ENCODE measurements around the gene ISG20L2.

The ISG20L2 gene

GRCh38 chr1:156689953-156690674 is 38.5 kb downstream of the ISG20L2 start:
- no peak for DNase-seq (ENCODE audit: low spot score)

GRCh38 chr1:156689035-156689952 is 39.3 kb downstream of the ISG20L2 start:
- peak; percentile 86 for DNase-seq (ENCODE audit: low spot score)

GRCh38 chr1:156684227-156684782 is 44.3 kb downstream of the ISG20L2 start:
- DNase-seq (ENCODE audit: low spot score) = peak; percentile 64

- no peak for DNase-seq (ENCODE audit: low spot score)
Measured at GRCh38 chr1:156682166-156682890, 46.2 kb downstream of the ISG20L2 start.

- no peak for DNase-seq (ENCODE audit: low spot score)
Measured at GRCh38 chr1:156681196-156681960, 47.2 kb downstream of the ISG20L2 start.

DNA sequence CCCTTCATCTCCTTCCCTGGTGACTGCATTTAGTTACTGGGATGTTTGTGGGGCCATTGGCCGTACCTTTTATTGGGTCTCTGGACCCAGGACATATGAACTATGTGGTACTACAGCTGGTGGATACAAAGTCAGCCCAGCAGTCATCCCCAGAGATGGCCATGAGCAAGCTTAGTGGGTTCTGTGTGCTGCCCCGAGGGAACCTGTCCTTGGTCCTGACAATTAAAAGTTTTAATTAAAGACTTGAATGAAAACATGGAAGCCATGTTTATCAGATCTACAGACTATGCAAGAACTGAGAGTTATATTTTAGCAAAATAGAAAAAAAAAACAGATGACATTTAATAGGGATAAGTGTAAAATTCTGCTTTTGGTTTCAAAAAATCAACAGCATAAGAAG is 48.5 kb downstream of the ISG20L2 start:
- no peak for DNase-seq (ENCODE audit: low spot score)

GRCh38 chr1:156677616-156678596 is 50.7 kb downstream of the ISG20L2 start:
- peak; percentile 22 for DNase-seq (ENCODE audit: low spot score)

DNA sequence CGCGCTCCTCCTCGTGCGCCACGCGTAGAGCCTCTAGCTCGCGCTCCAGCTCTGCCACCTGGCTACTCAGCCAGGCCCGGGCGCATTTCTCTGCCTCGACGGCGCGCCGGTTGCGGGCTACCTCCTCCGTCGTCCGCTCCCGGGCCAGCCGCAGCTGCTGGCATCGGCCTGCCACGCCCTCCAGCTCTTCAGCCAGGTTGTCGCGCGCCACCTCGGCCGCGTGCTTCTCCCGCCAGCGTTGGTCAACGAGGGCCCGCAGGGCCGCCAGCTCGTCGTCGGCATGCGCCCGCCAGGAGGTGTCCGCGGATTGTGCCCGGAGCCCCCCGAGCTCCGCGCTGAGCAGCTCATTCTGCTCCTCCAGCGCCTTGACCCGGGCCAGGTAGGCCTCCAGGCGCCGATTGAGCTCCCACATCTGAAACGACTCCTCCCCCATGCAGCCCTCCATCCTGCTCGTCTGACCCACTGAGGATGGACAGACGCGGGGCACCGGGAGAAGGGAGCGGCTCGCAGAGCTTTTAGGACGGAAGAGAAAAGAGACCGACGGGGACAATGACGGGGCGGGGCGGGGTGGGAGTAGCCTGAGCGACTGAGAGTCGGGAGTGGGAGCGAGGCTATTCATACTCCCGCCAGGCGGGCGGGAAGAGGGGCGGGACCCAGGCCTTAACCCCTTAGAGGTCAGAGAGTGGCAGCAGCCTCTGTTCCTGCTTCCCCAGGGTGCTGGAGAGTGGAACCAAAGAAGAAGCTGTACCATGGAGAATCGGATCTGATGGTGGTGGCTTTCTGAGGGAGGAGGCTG is 51.5 kb downstream of the ISG20L2 start, which contains the start of gene NES:
NES (minus strand) TSS at position 588 of the 796 bp plus-strand sequence; CDS start at position 445, 143 bp downstream.
- DNase-seq (ENCODE audit: low spot score) = no peak

DNA sequence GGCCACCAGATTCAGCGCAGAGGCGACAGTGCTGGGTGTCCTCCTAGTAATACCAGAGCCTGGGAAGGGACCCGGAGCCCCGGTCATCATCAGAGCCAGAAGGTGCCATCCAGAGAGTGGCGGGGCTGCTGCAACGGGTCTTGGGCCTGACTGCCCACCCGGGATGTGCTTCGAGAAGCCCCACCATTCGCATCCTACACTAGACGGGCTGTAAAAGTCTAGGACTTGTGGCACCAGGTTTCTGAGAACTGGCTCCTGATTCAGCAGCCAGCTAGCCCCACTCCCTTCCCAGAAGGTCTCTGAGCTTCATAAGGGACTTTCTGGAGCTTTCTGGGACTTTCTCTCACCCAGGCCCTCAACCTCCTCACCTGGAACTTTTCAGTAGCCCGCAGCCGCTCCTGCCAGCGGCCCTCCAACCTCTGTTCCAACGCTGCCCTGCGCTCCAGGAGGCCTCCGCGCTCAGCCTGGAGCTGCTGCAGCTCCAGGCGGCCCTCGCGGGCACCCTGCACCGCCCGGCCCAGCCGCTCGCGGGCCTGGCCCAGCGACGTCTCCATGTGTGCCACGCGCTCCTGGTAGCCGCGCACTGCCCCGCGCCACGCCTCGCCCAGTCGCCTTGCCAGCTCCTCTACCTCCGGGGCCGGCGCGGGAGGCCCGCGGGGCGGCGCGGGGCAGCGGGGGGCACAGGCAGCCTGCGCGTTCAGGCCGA is 52.3 kb downstream of the ISG20L2 start:
- DNase-seq (ENCODE audit: low spot score) = no peak

GRCh38 chr1:156675210-156676113 is 53.1 kb downstream of the ISG20L2 start:
- no peak for DNase-seq (ENCODE audit: low spot score)

DNA sequence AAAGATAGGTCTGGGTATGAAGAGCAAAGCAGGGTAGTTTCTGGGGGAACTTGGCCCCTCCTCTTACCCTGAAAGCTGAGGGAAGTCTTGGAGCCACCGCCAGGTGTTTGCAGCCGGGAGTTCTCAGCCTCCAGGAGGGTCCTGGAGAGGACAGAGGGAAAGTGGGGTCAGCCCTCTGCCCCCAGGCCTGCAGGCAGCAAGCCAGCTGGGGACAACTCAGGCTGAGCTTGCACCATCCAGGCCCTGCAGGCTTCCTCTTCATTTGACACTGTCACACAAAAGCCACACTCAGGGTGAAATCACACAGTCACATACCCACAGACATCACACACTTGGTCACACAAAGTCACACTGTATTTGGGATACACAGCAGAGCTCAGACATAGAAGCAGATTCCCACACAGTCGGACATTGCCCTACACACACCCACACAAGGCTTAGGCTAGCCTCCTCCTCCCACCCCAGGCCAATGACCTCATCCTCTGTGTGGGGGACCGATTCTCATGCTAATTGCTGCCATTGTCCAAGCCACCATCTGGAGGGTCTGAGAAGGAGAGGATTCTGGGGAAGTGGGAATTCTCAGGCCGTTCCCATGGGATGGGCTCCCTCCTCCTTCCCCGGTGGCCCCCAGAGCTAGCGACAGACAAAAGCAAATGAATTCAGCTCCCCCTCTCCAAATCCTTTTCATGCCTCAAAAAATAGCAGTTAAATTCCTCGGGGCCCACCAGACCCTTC is 55.0 kb downstream of the ISG20L2 start:
- DNase-seq (ENCODE audit: low spot score) = no peak
